Endothelial cell of umbilical vein (primary cell): ENCODE measurements around the gene KCNH1. TPM values are rescaled to one million over a fixed set of nuclear protein-coding genes. Genes with fewer than 3 reads are reported as not detected.

ENCODE experiments used
- BruUV-seq: library from RNA; stranded (reverse); fragments of 400-500 nt; replicated peaks from 2 replicates; lab custom pipeline; 2021; lab: Mats Ljungman, UMichigan
- CTCF ChIA-PET: fragments of 300-600, 350-600 bp; sonication (Branson Sonifier 250); formaldehyde crosslinking; loops from one replicate; lab custom pipeline; 2021; ENCODE audit warnings: antibody characterized with exemption, inconsistent platforms; lab: Charles Lee
- POLR2A ChIA-PET: fragments of 300-600, 350-600 bp; sonication (Branson Sonifier 250); formaldehyde crosslinking; loops from one replicate; lab custom pipeline; 2021; ENCODE audit warnings: antibody characterized with exemption, inconsistent platforms; lab: Charles Lee
- DNase-seq: peaks from one replicate; pipeline ENCODE4 v3.0.0-alpha.2; 2011; ENCODE audit warnings: low read depth, low spot score
- FAIRE-seq: peaks from 2 replicates; lab custom pipeline; 2011; peaks lifted over from hg19 to GRCh38; lab: Jason Lieb, UNC
- H2AFZ ChIP-seq: 2 replicates; pipeline ENCODE4 v1.6.0; 2012; ENCODE audit warnings: low read depth, low read length, control low read depth, inconsistent platforms
- H3K27ac ChIP-seq: 2 replicates; pipeline ENCODE4 v1.5.1; 2011; ENCODE audit warnings: low read depth, mild to moderate bottlenecking, control low read depth, low read length, moderate library complexity; ENCODE audit not compliant: insufficient read depth
- H3K27me3 ChIP-seq, 2 experiments: 2 replicates each; pipeline versions ENCODE4 v1.6.0 to v1.6.1; 2011; ENCODE audit warnings: low read length in 2 of 2, mixed read lengths in 1 of 2; ENCODE audit not compliant: control insufficient read depth in 2 of 2, insufficient read depth in 2 of 2
- H3K36me3 ChIP-seq, 2 experiments: 2 replicates in 1 of 2; 3 replicates in 1 of 2; pipeline ENCODE4 v1.5.1; 2011; ENCODE audit warnings: low read length in 2 of 2, mild to moderate bottlenecking in 1 of 2, moderate library complexity in 1 of 2; ENCODE audit not compliant: control insufficient read depth in 2 of 2, insufficient read depth in 2 of 2; ENCODE audit errors: extremely low read depth in 1 of 2
- H3K4me1 ChIP-seq: 3 replicates; pipeline ENCODE4 v1.5.1; 2011; ENCODE audit warnings: mild to moderate bottlenecking, low read length; ENCODE audit not compliant: control insufficient read depth, insufficient read depth; ENCODE audit errors: extremely low read depth
- H3K4me2 ChIP-seq: 2 replicates; pipeline ENCODE4 v1.6.1; 2011; ENCODE audit warnings: low read length, control low read depth, mixed read lengths; ENCODE audit not compliant: insufficient read depth
- H3K4me3 ChIP-seq, 3 experiments: fragments of 200-600 bp in 1 of 3; sonication (generic), shearing (Covaris generic) in 1 of 3; replicated peaks in 1 of 3; 2 replicates each; pipeline ENCODE4 v1.5.1; 2011 to 2016; ENCODE audit warnings: control low read depth in 3 of 3, low read length in 3 of 3, mild to moderate bottlenecking in 2 of 3, inconsistent platforms in 1 of 3, low read depth in 1 of 3, moderate library complexity in 1 of 3; ENCODE audit not compliant: insufficient read depth in 1 of 3
- H3K79me2 ChIP-seq: 2 replicates; pipeline ENCODE4 v1.6.0; 2012; ENCODE audit warnings: low read length, inconsistent platforms; ENCODE audit not compliant: control insufficient read depth, insufficient read depth
- H3K9ac ChIP-seq: replicated peaks from 2 replicates; pipeline ENCODE3; 2011; ENCODE audit warnings: low read length, control low read depth; ENCODE audit not compliant: insufficient read depth; ENCODE audit errors: extremely low read depth
- H3K9me1 ChIP-seq: replicated peaks from 3 replicates; pipeline ENCODE4 v1.6.0; 2011; ENCODE audit warnings: mild to moderate bottlenecking, low read length; ENCODE audit not compliant: control insufficient read depth, insufficient read depth; ENCODE audit errors: extremely low read depth
- H3K9me3 ChIP-seq: replicated peaks from 2 replicates; pipeline ENCODE4 v1.5.1; 2012; ENCODE audit warnings: low read length, inconsistent platforms; ENCODE audit not compliant: control insufficient read depth, insufficient read depth
- H4K20me1 ChIP-seq: replicated peaks from 2 replicates; pipeline ENCODE3; 2011; ENCODE audit warnings: mild to moderate bottlenecking, low read length; ENCODE audit not compliant: control insufficient read depth, insufficient read depth; ENCODE audit errors: extremely low read depth
- EZH2 ChIP-seq: IDR thresholded peaks from 2 replicates; pipeline ENCODE4 v1.6.1; 2012; ENCODE audit warnings: borderline replicate concordance, low read depth, mild to moderate bottlenecking, moderate library complexity, low read length, inconsistent platforms; ENCODE audit not compliant: severe bottlenecking
- FOS ChIP-seq: IDR thresholded peaks from 2 replicates; pipeline ENCODE4 v1.6.1; 2011; ENCODE audit warnings: mild to moderate bottlenecking, low read length, moderate library complexity, borderline replicate concordance; ENCODE audit not compliant: insufficient read depth
- GATA2 ChIP-seq: IDR thresholded peaks from 2 replicates; pipeline ENCODE4 v1.7.0; 2011; ENCODE audit warnings: low read depth, mild to moderate bottlenecking, moderate library complexity, mixed read lengths, low read length; ENCODE audit not compliant: insufficient read length, insufficient read depth
- JUN ChIP-seq: IDR thresholded peaks from 2 replicates; pipeline ENCODE4 v1.6.1; 2011; ENCODE audit warnings: borderline replicate concordance, low read depth; ENCODE audit not compliant: insufficient read length, insufficient read depth
- MAX ChIP-seq: IDR thresholded peaks from 2 replicates; pipeline ENCODE4 v1.6.1; 2011; ENCODE audit not compliant: insufficient read depth, insufficient read length
- MYC ChIP-seq: IDR thresholded peaks from one replicate; pipeline ENCODE4 v1.6.1; 2011; ENCODE audit warnings: mild to moderate bottlenecking, low read depth, low read length
- POLR2A ChIP-seq: IDR thresholded peaks from 2 replicates; pipeline ENCODE4 v1.6.1; 2012; ENCODE audit warnings: low read depth, mild to moderate bottlenecking, control low read depth, low read length
- POLR2AphosphoS5 ChIP-seq: IDR thresholded peaks from 2 replicates; pipeline ENCODE4 v1.6.1; 2012; ENCODE audit warnings: low read depth, mild to moderate bottlenecking, control low read depth, low read length, moderate library complexity; ENCODE audit not compliant: insufficient read depth
- dilution Hi-C: fragments of 300-500 bp; cut with MboI; formaldehyde crosslinking; loops from one replicate; pipeline ENCODE4 v1.15.0; 2019; ENCODE audit warnings: low sequenced_read_pairs; ENCODE audit not compliant: extremely low pct_ligation_motif_present
- intact Hi-C: fragments of 100-400 bp; cut with micrococcal nuclease; formaldehyde crosslinking; loops from one replicate; pipeline ENCODE4 v1.10.0; 2022
- polyA plus RNA-seq, 4 experiments: library from polyadenylated mRNA; depleted of rRNA in 3 of 4; stranded (reverse) in 3 of 4; unstranded in 1 of 4; fragments of >200 nt; gene quantifications; 2 replicates each; pipeline versions ENCODE4 v1.2.1 to v1.2.3, GENCODE V29; 2011 to 2012; ENCODE audit warnings: missing spikeins in 1 of 4
- total RNA-seq: library from RNA; stranded (reverse); gene quantifications from 2 replicates; pipeline ENCODE4 v1.2.3, GENCODE V29; 2021
- TF ChIP-seq, protein P1 (sequence below), 2 donors: IDR thresholded peaks; 1 replicate in 1 of 2; 2 replicates in 1 of 2; pipeline ENCODE4 v1.5.1; 2011; ENCODE audit warnings: low read length in 2 of 2, mild to moderate bottlenecking in 2 of 2, moderate library complexity in 2 of 2, control low read depth in 1 of 2, inconsistent platforms in 1 of 2, low read depth in 1 of 2; ENCODE audit not compliant: insufficient read depth in 1 of 2; ENCODE audit errors: extremely low read depth in 1 of 2

KCNH1 gene
- total and polyA plus RNA-seq, 2 donors (not counting 3 experiments of a cell fraction or from before 2014, with no cell fraction given), result not detected

DNA sequence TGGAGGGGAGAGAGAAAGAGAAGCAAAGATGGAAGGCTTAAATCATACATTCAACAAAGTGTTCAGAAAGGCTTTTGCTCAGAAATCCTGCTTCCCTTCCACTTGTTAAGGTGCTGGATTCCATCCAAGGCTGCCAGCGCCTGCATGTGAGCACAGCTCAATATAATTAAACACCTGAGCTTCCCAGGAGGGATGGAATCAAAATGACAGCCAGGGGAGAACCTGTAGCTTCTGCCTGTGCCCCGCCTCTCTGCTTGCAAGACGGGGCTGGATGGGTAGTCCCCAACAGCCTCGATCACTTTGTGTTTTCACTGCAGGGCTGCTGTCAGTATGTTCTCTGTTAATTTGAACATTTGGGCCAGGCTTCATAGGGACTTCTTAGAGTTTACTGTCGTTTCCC, 225.7 kb downstream of the KCNH1 start:
- Histone ChIP-seq H3K9me1 (no peaks in the 10 kb centered on the region), H3K79me2 (no peaks in the 10 kb centered on the region), H4K20me1 (no peaks in the 10 kb centered on the region), H3K27ac (no peak overlapping the region), H3K4me3 (no peak overlapping the region), H3K27me3 (no peaks in the 10 kb centered on the region), H3K9me3 (peaks cover 5% of the 10 kb centered on the region), H2AFZ (no peak overlapping the region), H3K9ac (no peak overlapping the region), H3K36me3 (no peaks in the 10 kb centered on the region), H3K4me2 (no peak overlapping the region), H3K4me1 (no peaks in the 10 kb centered on the region)
- dilution Hi-C loops, result no loop called here
- BruUV-seq, result no TSS peak
- ChIA-PET POLR2A (no interaction called here), CTCF (no interaction called here)
- intact Hi-C loops, result no loop called here
- TF ChIP-seq FOS, result no peak
- TF ChIP-seq JUN, result no peak
- TF ChIP-seq MYC, result no peak
- TF ChIP-seq EZH2, result no peak
- TF ChIP-seq, protein P1, sequence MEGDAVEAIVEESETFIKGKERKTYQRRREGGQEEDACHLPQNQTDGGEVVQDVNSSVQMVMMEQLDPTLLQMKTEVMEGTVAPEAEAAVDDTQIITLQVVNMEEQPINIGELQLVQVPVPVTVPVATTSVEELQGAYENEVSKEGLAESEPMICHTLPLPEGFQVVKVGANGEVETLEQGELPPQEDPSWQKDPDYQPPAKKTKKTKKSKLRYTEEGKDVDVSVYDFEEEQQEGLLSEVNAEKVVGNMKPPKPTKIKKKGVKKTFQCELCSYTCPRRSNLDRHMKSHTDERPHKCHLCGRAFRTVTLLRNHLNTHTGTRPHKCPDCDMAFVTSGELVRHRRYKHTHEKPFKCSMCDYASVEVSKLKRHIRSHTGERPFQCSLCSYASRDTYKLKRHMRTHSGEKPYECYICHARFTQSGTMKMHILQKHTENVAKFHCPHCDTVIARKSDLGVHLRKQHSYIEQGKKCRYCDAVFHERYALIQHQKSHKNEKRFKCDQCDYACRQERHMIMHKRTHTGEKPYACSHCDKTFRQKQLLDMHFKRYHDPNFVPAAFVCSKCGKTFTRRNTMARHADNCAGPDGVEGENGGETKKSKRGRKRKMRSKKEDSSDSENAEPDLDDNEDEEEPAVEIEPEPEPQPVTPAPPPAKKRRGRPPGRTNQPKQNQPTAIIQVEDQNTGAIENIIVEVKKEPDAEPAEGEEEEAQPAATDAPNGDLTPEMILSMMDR (IDR thresholded peaks at IDR 0.05; ENCODE audit: extremely low read depth in 1 of 2, insufficient read depth in 1 of 2, low read depth in 1 of 2, low read length in 2 of 2), result no peak
- no peak for TF ChIP-seq POLR2AphosphoS5
- TF ChIP-seq GATA2, result no peak
- TF ChIP-seq MAX, result no peak
- TF ChIP-seq POLR2A, result no peak
- no peak for FAIRE-seq
- DNase-seq, result no peak
